GM12891 (cell line): ENCODE results near the gene NKX2-4.

Experiments
- PAX5 ChIP-seq: IDR thresholded peaks from 2 replicates; pipeline ENCODE4 v1.6.1; 2011; ENCODE audit warnings: low read length, moderate library complexity, mild to moderate bottlenecking; ENCODE audit not compliant: insufficient read depth, severe bottlenecking
- POLR2A ChIP-seq: IDR thresholded peaks from 2 replicates; pipeline ENCODE4 v1.6.1; 2011; ENCODE audit warnings: low read depth, low read length, control low read depth
- POLR2AphosphoS5 ChIP-seq: IDR thresholded peaks from 2 replicates; pipeline ENCODE4 v1.6.1; 2011; ENCODE audit warnings: low read depth, low read length, control low read depth
- TAF1 ChIP-seq: IDR thresholded peaks from 2 replicates; pipeline ENCODE4 v1.6.1; 2011; ENCODE audit warnings: low read depth, low read length, control low read depth

DNA sequence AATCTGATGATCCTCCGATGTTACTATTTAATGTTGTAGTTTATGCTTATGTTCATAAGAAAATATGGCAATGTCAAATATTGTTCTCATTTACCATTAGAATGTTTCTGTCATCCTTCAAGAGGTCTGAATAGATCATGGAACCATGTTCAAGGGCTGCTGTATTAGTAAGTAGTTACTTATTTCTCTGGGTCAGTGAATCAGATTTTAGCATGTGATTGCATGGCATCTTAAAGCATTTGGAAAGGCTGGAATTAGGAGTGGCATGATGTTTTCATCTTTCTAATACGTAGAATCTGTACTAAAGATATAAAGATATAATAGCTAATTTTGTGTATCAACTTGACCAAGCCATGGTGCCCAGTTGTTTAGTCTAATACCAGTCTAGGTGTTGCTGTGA lies 40.5 kb upstream of the NKX2-4 start:
- TF ChIP-seq POLR2A (no peak), TAF1 (no peak), POLR2AphosphoS5 (no peak), PAX5 (no peak)
